Prostate gland (tissue), 2 donors: ENCODE measurements around the gene DNAH9.

Source experiments
- CTCF ChIP-seq, 4 experiments: fragments of 200-600 bp in 2 of 4; fragments of 450-650 bp in 2 of 4; sonication (generic) in 2 of 4; IDR thresholded peaks; 1 replicate in 3 of 4; 2 replicates in 1 of 4; pipeline ENCODE4 v1.5.1; 2016 to 2019; ENCODE audit warnings: antibody characterized with exemption in 4 of 4, mild to moderate bottlenecking in 2 of 4, moderate library complexity in 2 of 4
- POLR2A ChIP-seq: fragments of 450-650 bp; IDR thresholded peaks from one replicate; pipeline ENCODE4 v1.6.1; 2016; ENCODE audit warnings: antibody characterized with exemption, mild to moderate bottlenecking

- TF ChIP-seq CTCF (IDR thresholded peaks at IDR 0.05): no peak
- no peak for TF ChIP-seq POLR2A
Observed at GRCh38 chr17:11739351-11739750, 141.1 kb downstream of the DNAH9 start.
